GM20000 (cell line): Measurements from ENCODE around the gene NCEH1.

Experiments used
- DNase-seq: peaks from one replicate; pipeline ENCODE4 v3.0.0; 2012; ENCODE audit warnings: low spot score
- CTCF ChIP-seq: IDR thresholded peaks from 2 replicates; pipeline ENCODE4 v1.5.1; 2012; ENCODE audit warnings: mild to moderate bottlenecking, control low read depth; ENCODE audit errors: extremely low read depth, missing control alignments

The NCEH1 gene

DNA sequence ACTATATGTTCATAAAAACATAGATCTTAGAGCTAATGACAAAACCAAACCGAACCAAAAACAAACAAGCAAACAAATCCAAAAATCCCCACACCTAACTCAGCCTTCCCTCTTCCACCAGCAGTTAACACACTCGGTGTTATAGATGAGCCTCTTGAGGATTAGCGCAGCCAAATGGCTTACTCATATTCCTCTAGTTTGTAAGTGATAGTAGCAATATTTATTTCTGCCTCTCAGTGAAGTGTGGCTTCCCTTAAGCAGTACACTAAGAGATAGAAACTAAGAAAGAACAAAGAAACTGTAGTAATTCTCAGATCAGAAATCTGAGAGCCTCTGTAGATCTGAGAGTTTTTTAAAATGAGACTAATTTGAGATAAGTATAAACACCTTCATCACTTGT is 2.4 kb upstream of the NCEH1 start:
- no peak for TF ChIP-seq CTCF
- DNase-seq = no peak

DNA sequence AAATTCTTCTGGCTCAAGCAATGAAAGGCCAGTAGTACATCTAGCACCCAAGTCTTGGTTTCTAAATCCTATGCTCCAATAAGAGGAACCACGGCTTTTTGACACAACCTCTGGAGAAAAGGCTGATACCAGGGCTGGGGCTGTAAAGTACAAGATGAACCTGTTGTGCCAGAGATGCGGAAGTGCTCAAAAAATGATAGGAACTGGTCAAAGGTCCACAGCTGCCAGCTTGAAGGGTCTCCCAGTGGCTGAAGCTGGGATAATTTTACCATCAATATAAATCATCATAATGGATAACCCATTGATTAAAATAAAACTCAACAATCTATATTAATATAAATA is 558 bp upstream of the NCEH1 start:
- no peak for TF ChIP-seq CTCF
- DNase-seq = no peak

DNA sequence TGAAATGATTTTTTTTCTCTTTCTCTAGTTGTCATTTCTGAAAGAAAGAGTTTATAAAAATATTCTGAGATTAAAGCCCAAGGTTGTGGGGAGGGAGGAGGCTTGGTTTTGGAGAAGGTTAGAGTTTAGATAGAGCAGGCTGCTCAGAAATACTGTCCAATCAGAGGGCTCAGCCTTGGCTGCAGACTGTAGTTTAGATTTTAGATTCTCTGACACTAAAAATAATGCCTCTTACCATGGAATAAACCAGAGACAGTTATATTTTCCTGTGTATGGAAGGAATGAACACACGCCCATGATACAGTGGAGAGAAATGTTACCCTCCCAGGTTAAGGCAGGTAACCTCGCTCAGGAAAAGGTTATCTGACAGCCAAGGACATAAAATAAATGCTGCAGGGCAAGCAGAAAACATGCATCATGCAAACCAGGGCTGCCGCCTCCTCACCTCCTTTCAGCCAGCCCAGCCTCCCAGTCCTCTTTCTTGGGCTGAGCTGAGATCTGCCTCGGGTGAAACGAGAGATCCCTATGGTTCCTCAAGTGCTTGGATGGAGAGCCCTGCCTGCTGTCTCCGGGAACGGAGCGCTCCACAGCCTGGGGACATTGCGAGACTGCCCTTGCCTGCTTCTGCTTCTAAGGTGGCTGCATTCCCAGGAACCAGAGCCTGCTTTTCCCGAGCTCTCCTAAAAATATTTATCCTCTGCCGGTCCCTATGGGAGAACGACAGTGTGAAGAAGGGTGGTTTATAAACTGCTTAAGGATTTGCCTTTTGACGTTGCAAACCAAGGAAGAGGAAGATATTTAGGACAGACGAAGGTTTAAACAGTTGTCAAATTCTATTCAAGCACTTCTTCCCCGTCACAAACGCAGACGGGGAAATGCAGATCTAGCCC is 848 bp downstream of the NCEH1 start:
- no peak for TF ChIP-seq CTCF
- DNase-seq = no peak

DNA sequence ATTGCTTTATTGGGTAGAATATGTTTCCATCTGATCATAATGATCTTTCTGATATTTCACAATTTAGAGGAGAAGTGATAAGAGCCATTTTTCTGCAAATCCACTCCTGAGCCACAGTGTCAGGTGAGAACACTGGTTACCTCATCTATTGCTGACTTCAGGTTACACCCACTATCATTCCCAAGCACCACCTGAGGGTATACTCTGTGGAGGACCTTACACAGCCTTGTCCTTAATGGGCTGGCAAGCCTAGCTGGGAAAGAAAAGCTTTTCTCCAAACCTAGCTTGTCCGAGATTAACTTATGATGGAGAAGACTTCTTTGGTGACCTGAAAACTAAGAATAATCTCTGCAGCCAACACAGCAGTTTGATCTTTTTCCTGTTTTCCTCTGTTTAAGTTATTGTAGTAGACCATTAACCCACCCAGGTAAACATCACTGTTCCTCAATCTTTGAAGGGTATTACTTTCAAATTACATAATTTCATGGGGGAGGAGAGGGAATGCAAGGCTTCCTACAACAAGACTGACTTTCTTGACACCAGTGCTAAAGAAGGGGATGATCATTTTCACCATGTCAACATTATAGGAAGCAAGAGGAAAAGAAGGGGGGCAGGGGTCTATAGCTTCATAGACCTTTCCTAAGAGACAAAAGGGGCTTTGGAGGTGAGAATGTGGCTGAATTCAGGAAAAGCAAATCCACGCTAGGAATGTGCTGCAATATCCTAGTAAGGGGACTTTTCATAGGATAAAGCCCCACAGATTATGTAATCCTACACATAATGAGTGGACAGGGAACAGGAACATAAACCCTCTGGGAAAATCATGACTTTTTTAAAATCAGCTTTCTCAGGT is 1.7 kb downstream of the NCEH1 start:
- TF ChIP-seq CTCF = no peak
- no peak for DNase-seq

DNA sequence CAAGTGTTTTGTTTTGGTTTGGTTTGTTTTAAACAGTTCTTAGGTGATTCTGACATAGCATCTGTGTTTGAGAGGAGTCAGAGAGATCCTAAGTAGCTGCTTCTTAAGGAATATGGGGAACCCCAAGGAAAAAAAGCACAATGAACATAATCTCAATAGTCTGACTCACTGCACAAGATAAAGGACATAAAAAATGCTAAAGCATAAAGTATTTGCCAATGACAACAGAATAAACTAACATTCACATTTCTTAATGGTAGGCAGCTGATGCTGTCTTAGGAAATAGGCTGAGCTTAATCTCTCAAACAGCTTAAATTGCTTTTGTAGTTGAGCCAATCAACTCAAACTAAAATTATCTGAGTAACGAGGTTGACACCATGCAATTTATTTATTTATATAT is 2.9 kb downstream of the NCEH1 start:
- no peak for TF ChIP-seq CTCF

GRCh38 chr3:172707030-172707429 is 3.8 kb downstream of the NCEH1 start:
- TF ChIP-seq CTCF = no peak
- DNase-seq = no peak

More for the DNA sequence above, 2.9 kb downstream of the NCEH1 start:
- DNase-seq = no peak

- TF ChIP-seq CTCF = no peak
Observed at GRCh38 chr3:172705170-172705569, 5.7 kb downstream of the NCEH1 start.

More at GRCh38 chr3:172705170-172705569, 5.7 kb downstream of the NCEH1 start:
- DNase-seq = no peak
